Type B pancreatic cell (in vitro differentiated cells): ENCODE results near the gene SCFD2. TPM values are rescaled to one million over a fixed set of nuclear protein-coding genes. Genes with fewer than 3 reads are reported as not detected.

ENCODE experiments used
- DNase-seq: peaks from one replicate; pipeline ENCODE4 v3.0.0; 2021; ENCODE audit warnings: mixed read lengths; ENCODE audit not compliant: unreplicated experiment; ENCODE audit errors: extremely low spot score
- H3K27ac Mint-ChIP-seq: 2 replicates; pipeline ENCODE4 v1.8.0; 2021; ENCODE audit warnings: mild to moderate bottlenecking, mixed read lengths
- H3K27me3 Mint-ChIP-seq: 2 replicates; pipeline ENCODE4 v1.8.0; 2021; ENCODE audit warnings: mixed read lengths
- H3K36me3 Mint-ChIP-seq: 2 replicates; pipeline ENCODE4 v1.8.0; 2021; ENCODE audit warnings: mixed read lengths
- H3K4me1 Mint-ChIP-seq: one replicate; pipeline ENCODE4 v1.8.0; 2021; ENCODE audit warnings: mixed read lengths; ENCODE audit not compliant: unreplicated experiment
- H3K4me3 Mint-ChIP-seq: 2 replicates; pipeline ENCODE4 v1.8.0; 2021; ENCODE audit warnings: mild to moderate bottlenecking, mixed read lengths
- H3K9me3 Mint-ChIP-seq: 2 replicates; pipeline ENCODE4 v1.8.0; 2021; ENCODE audit warnings: mixed read lengths
- total RNA-seq: library from RNA; stranded (reverse); gene quantifications from 2 replicates; pipeline ENCODE4 v1.2.1, GENCODE V29; 2021; ENCODE audit warnings: low replicate concordance
- TF ChIP-seq, protein P1 (sequence below): fragments of 200-600 bp; sonication (generic); conservative IDR thresholded peaks from 2 replicates; pipeline ENCODE4 v1.5.0; 2021; ENCODE audit warnings: antibody characterized with exemption, mild to moderate bottlenecking

SCFD2 gene
- total RNA-seq, 1 donor from 2014 or later, result 11.2 TPM

DNA sequence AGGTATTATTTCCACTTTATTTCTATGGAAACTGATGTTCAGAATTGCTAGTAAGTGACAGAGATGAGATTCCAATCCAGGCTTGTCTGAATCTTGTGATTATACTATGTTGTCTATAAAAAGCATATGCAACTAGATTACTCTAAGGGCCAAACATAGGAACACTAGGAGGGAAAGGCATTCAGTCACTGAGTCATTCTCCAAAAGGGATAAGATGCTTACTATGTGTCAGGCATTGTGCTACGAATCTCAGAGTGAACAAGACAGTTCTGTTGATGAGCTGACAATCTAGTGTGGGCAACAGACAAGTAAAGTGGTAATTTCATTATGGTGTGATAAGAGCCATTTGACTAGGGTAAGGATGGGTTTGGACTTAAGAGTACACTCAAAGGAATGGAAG is 426.5 kb downstream of the SCFD2 start:
- no peaks in the 10 kb centered on the region for H3K27me3 Mint-ChIP-seq
- H3K27ac Mint-ChIP-seq, result no peak overlapping the region
- H3K4me3 Mint-ChIP-seq, result no peak overlapping the region
- no peaks in the 10 kb centered on the region for H3K36me3 Mint-ChIP-seq
- TF ChIP-seq, protein P1, sequence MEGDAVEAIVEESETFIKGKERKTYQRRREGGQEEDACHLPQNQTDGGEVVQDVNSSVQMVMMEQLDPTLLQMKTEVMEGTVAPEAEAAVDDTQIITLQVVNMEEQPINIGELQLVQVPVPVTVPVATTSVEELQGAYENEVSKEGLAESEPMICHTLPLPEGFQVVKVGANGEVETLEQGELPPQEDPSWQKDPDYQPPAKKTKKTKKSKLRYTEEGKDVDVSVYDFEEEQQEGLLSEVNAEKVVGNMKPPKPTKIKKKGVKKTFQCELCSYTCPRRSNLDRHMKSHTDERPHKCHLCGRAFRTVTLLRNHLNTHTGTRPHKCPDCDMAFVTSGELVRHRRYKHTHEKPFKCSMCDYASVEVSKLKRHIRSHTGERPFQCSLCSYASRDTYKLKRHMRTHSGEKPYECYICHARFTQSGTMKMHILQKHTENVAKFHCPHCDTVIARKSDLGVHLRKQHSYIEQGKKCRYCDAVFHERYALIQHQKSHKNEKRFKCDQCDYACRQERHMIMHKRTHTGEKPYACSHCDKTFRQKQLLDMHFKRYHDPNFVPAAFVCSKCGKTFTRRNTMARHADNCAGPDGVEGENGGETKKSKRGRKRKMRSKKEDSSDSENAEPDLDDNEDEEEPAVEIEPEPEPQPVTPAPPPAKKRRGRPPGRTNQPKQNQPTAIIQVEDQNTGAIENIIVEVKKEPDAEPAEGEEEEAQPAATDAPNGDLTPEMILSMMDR, result no peak
- no peak for DNase-seq
- no peaks in the 10 kb centered on the region for H3K9me3 Mint-ChIP-seq
- peaks cover 6% of the 10 kb centered on the region for H3K4me1 Mint-ChIP-seq

DNA sequence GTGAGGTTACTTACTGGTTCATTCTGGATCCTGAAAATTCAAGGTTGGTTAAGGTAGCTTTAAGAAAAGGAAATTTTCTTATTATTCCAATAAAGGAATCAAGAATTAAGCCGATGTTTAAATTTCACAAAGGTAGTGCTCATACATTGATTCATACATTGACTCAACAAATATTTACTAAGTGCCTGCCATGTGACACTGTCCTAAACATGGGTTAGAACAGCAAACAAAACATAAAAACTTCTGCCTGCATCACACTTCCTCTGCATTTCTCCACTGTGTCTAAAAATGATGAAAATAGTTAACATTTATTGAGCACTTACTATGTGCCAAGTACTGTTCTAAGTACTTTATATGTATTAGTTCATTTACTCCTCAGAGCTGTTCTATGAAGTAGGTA is 428.0 kb downstream of the SCFD2 start:
- H3K4me3 Mint-ChIP-seq, result no peak overlapping the region
- TF ChIP-seq, protein P1, result no peak
- no peak overlapping the region for H3K27ac Mint-ChIP-seq
- no peaks in the 10 kb centered on the region for H3K9me3 Mint-ChIP-seq
- no peaks in the 10 kb centered on the region for H3K36me3 Mint-ChIP-seq
- H3K4me1 Mint-ChIP-seq, result peaks cover 11% of the 10 kb centered on the region
- no peak for DNase-seq
- H3K27me3 Mint-ChIP-seq, result no peaks in the 10 kb centered on the region

DNA sequence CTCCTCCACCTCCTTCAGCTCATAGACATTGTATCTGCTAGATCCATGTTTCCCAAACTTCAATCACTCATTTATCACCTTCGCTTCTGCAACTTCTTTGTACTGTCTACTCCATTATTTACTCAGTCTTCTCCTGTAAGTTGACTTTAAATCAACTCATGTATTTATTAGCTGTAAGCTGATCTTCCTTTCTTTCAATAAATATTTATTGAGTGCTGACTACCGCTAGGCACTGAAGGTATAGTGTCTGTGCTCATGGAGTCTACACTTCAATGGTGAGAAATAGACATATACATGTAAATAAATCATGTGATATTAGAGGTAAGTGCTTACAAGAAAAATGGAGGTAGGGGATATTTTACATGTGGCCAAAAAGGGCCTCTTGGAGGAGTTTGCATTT is 429.1 kb downstream of the SCFD2 start:
- Mint-ChIP-seq H3K9me3 (no peaks in the 10 kb centered on the region), H3K36me3 (no peaks in the 10 kb centered on the region), H3K27me3 (no peaks in the 10 kb centered on the region), H3K4me3 (no peak overlapping the region), H3K4me1 (peaks cover 20% of the 10 kb centered on the region), H3K27ac (no peak overlapping the region)
- TF ChIP-seq, protein P1, result no peak
- DNase-seq, result no peak

DNA sequence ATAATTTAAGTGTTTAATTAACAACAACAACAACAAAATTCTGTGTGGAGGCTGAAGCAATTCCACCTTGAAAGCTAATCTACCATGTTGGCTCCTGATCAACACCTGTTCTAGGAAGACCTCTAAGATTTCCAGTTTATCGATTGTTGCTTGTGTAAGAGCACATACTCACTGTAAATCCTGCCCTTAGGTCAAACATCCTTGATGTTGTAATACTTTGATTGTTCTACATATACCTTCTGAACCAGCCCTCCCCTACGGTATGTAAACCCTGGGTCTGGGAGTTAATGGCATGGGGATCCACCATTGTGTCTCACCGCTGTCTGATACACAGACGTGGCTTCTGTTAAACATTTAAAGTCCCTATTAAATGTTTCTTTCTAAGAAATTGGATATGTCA is 430.5 kb downstream of the SCFD2 start:
- DNase-seq, result no peak
- H3K27ac Mint-ChIP-seq, result no peak overlapping the region
- no peaks in the 10 kb centered on the region for H3K36me3 Mint-ChIP-seq
- H3K27me3 Mint-ChIP-seq, result no peaks in the 10 kb centered on the region
- H3K4me3 Mint-ChIP-seq, result no peak overlapping the region
- peaks cover 23% of the 10 kb centered on the region for H3K4me1 Mint-ChIP-seq
- TF ChIP-seq, protein P1, result no peak
- H3K9me3 Mint-ChIP-seq, result no peaks in the 10 kb centered on the region

DNA sequence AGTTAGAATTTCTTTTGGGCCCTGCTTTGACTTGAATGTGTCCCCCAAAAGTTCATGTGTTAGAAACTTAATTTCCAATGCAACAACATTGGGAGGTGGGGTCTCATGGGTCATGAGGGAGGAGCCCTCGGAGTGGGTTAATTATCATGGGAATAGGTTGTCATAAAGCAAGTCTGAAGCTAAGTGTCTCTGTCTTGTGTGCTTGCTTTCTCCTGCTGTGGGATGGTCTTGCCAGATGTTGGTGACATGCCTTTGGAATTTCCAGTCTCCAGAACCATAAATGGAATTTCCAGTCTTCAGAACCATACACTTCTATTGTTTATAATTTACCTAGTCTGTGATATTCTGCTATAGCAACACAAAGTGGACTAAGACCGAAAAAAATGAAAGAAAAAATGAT is 432.1 kb downstream of the SCFD2 start:
- peaks cover 22% of the 10 kb centered on the region for H3K4me1 Mint-ChIP-seq
- no peak overlapping the region for H3K4me3 Mint-ChIP-seq
- no peaks in the 10 kb centered on the region for H3K36me3 Mint-ChIP-seq
- TF ChIP-seq, protein P1, result no peak
- DNase-seq, result no peak
- H3K27ac Mint-ChIP-seq, result no peak overlapping the region
- no peaks in the 10 kb centered on the region for H3K9me3 Mint-ChIP-seq
- H3K27me3 Mint-ChIP-seq, result no peaks in the 10 kb centered on the region
